Subcutaneous abdominal adipose tissue (tissue), 5 donors: ENCODE measurements around the gene ZNF607.
"Not testable (repeated sequence)": the region's sequence is repeated elsewhere in the genome, so short reads cannot be mapped to it uniquely, and the experiment has no call there.

Experiments
- H3K27ac ChIP-seq: one replicate; pipeline ENCODE4 v1.7.0; 2013; ENCODE audit warnings: low read depth, mild to moderate bottlenecking, inconsistent platforms, low read length, moderate library complexity
- H3K27me3 ChIP-seq, 5 donors: one replicate each; pipeline ENCODE4 v1.7.0; 2013; ENCODE audit warnings: low read length in 5 of 5, inconsistent platforms in 1 of 5; ENCODE audit not compliant: control insufficient read depth in 5 of 5, insufficient read depth in 4 of 5
- H3K36me3 ChIP-seq, 5 donors: one replicate each; pipeline ENCODE4 v1.7.0; 2013; ENCODE audit warnings: low read length in 5 of 5; ENCODE audit not compliant: control insufficient read depth in 5 of 5, insufficient read depth in 5 of 5
- H3K4me1 ChIP-seq, 5 donors: one replicate each; pipeline ENCODE4 v1.7.0; 2013; ENCODE audit warnings: low read length in 5 of 5, mild to moderate bottlenecking in 3 of 5, moderate library complexity in 1 of 5; ENCODE audit not compliant: control insufficient read depth in 5 of 5, insufficient read depth in 5 of 5
- H3K4me3 ChIP-seq, 5 donors: one replicate each; pipeline ENCODE4 v1.7.0; 2013; ENCODE audit warnings: low read length in 5 of 5, low read depth in 1 of 5
- H3K9ac ChIP-seq, 5 donors: one replicate each; pipeline ENCODE4 v1.7.0; 2013; ENCODE audit warnings: low read length in 5 of 5, mild to moderate bottlenecking in 4 of 5, moderate library complexity in 3 of 5
- H3K9me3 ChIP-seq, 5 donors: one replicate each; pipeline ENCODE4 v1.7.0; 2013; ENCODE audit warnings: low read length in 5 of 5; ENCODE audit not compliant: control insufficient read depth in 5 of 5
- donor health status: healthy.
- donor health status: healthy.
- donor health status: healthy.
- donor health status: healthy.
- donor health status: healthy.

ZNF607 gene

GRCh38 chr19:37719111-37719926 lies at the start of gene ZNF607:
TSS of gene ZNF607 (minus strand) at chr19:37719761. CDS start at chr19:37711618, 8,143 bp downstream.
- Histone ChIP-seq H3K27ac (peak within 1 kb of the TSS; percentile 18), H3K9ac (peak within 1 kb of the TSS; percentile 81 to 96 (median 91)), H3K27me3 (no peaks in the 10 kb centered on the region), H3K4me3 (peak within 1 kb of the TSS; percentile 77 to 96 (median 93)), H3K9me3 (no peaks in the 10 kb centered on the region), H3K4me1 (peaks cover 0 to 19% (median 17%) of the 10 kb centered on the region in 5 donors), H3K36me3 (peaks cover 0 to 3% (median 0%) of the 10 kb centered on the region in 5 donors)

- no peak overlapping the region for H3K27ac ChIP-seq
- peaks cover 0 to 2% (median 0%) of the 10 kb centered on the region in 5 donors for H3K9me3 ChIP-seq
- peaks cover 20 to 45% (median 33%) of the 10 kb centered on the region in 5 donors for H3K36me3 ChIP-seq
- H3K4me3 ChIP-seq = no peak overlapping the region
- no peak overlapping the region for H3K9ac ChIP-seq
- H3K27me3 ChIP-seq = no peaks in the 10 kb centered on the region
- H3K4me1 ChIP-seq = no peaks in the 10 kb centered on the region
Measured at GRCh38 chr19:37763488-37763887, 43.9 kb upstream of the ZNF607 start.

- H3K9me3 ChIP-seq, H3K27ac ChIP-seq, H3K27me3 ChIP-seq, H3K9ac ChIP-seq, H3K4me1 ChIP-seq, H3K4me3 ChIP-seq: not testable (repeated sequence)
- H3K36me3 ChIP-seq = peaks cover 6 to 26% (median 18%) of the 10 kb centered on the region in 5 donors
Measured at GRCh38 chr19:37757683-37758082, 38.1 kb upstream of the ZNF607 start.

GRCh38 chr19:37738371-37738770 lies 18.8 kb upstream of the ZNF607 start:
- Histone ChIP-seq H3K36me3 (peaks cover 27 to 36% (median 36%) of the 10 kb centered on the region in 5 donors), H3K9me3 (peaks cover 30 to 81% (median 76%) of the 10 kb centered on the region in 5 donors), H3K4me1 (peaks cover 0 to 2% (median 0%) of the 10 kb centered on the region in 5 donors), H3K27me3 (no peaks in the 10 kb centered on the region), H3K9ac (no peak overlapping the region), H3K4me3 (peak overlapping the region in 4 of 5 donors; percentile 30 to 54 (median 44)), H3K27ac (no peak overlapping the region)

- Histone ChIP-seq H3K36me3 (peaks cover 0 to 2% (median 0%) of the 10 kb centered on the region in 5 donors), H3K27me3 (no peaks in the 10 kb centered on the region), H3K4me1 (no peaks in the 10 kb centered on the region), H3K9ac (no peak overlapping the region), H3K27ac (no peak overlapping the region), H3K4me3 (no peak overlapping the region), H3K9me3 (peaks cover 0 to 6% (median 0%) of the 10 kb centered on the region in 5 donors)
Measured at GRCh38 chr19:37725181-37725580, 5.6 kb upstream of the ZNF607 start.

GRCh38 chr19:37719927-37720265 lies 335 bp upstream of the ZNF607 start:
- H3K27ac ChIP-seq = no peak overlapping the region
- H3K27me3 ChIP-seq = no peaks in the 10 kb centered on the region
- peaks cover 0 to 19% (median 17%) of the 10 kb centered on the region in 5 donors for H3K4me1 ChIP-seq
- H3K9ac ChIP-seq = peak overlapping the region in 4 of 5 donors; percentile 81 to 93 (median 88)
- peak overlapping the region; percentile 77 to 96 (median 93) for H3K4me3 ChIP-seq
- H3K9me3 ChIP-seq = no peaks in the 10 kb centered on the region
- H3K36me3 ChIP-seq = peaks cover 0 to 1% (median 0%) of the 10 kb centered on the region in 5 donors

- Histone ChIP-seq H3K27ac (no peak overlapping the region), H3K27me3 (no peaks in the 10 kb centered on the region), H3K9ac (peak overlapping the region; percentile 81 to 96 (median 91)), H3K36me3 (peaks cover 0 to 3% (median 0%) of the 10 kb centered on the region in 5 donors), H3K4me3 (peak overlapping the region; percentile 68 to 96 (median 93)), H3K9me3 (no peaks in the 10 kb centered on the region), H3K4me1 (peaks cover 0 to 19% (median 17%) of the 10 kb centered on the region in 5 donors)
Measured at GRCh38 chr19:37718304-37718703, 1.3 kb downstream of the ZNF607 start.

- H3K4me1 ChIP-seq = peaks cover 0 to 19% (median 17%) of the 10 kb centered on the region in 5 donors
- H3K36me3 ChIP-seq = peaks cover 0 to 5% (median 4%) of the 10 kb centered on the region in 5 donors
- no peaks in the 10 kb centered on the region for H3K27me3 ChIP-seq
- H3K9ac ChIP-seq = no peak overlapping the region
- H3K4me3 ChIP-seq = no peak overlapping the region
- no peak overlapping the region for H3K27ac ChIP-seq
- peaks cover 0 to 5% (median 2%) of the 10 kb centered on the region in 5 donors for H3K9me3 ChIP-seq
Measured at GRCh38 chr19:37716140-37716539, 3.4 kb downstream of the ZNF607 start.

GRCh38 chr19:37706052-37706605 lies 13.4 kb downstream of the ZNF607 start:
- Histone ChIP-seq H3K4me1 (no peaks in the 10 kb centered on the region), H3K9me3 (peaks cover 0 to 7% (median 3%) of the 10 kb centered on the region in 5 donors), H3K27me3 (no peaks in the 10 kb centered on the region), H3K36me3 (peaks cover 17 to 40% (median 22%) of the 10 kb centered on the region in 5 donors), H3K4me3 (no peak overlapping the region), H3K27ac (no peak overlapping the region), H3K9ac (no peak overlapping the region)

GRCh38 chr19:37699057-37699456 lies 20.5 kb downstream of the ZNF607 start:
- Histone ChIP-seq H3K9me3 (peaks cover 13 to 48% (median 36%) of the 10 kb centered on the region in 5 donors), H3K36me3 (peaks cover 23 to 34% (median 32%) of the 10 kb centered on the region in 5 donors)

More at GRCh38 chr19:37699057-37699456, 20.5 kb downstream of the ZNF607 start:
- Histone ChIP-seq H3K9ac (no peak overlapping the region), H3K4me1 (no peaks in the 10 kb centered on the region), H3K27me3 (no peaks in the 10 kb centered on the region), H3K4me3 (peak overlapping the region in 2 of 5 donors; percentile 1 to 47), H3K27ac (no peak overlapping the region)
